Ishikawa (cell line): ENCODE measurements around the gene NLGN4Y.

Experiments
- CEBPB ChIP-seq: IDR thresholded peaks from 2 replicates; pipeline ENCODE4 v1.6.1; 2012
- FOXM1 ChIP-seq: IDR thresholded peaks from 2 replicates; pipeline ENCODE4 v1.6.1; 2012; ENCODE audit warnings: low read depth, borderline replicate concordance
- MAX ChIP-seq: IDR thresholded peaks from 2 replicates; pipeline ENCODE4 v1.6.1; 2012
- RAD21 ChIP-seq: IDR thresholded peaks from 2 replicates; pipeline ENCODE4 v1.6.1; 2012; ENCODE audit warnings: low read depth
- REST ChIP-seq: IDR thresholded peaks from 2 replicates; pipeline ENCODE4 v1.6.1; 2012; ENCODE audit warnings: low read depth, mild to moderate bottlenecking
- TAF1 ChIP-seq: IDR thresholded peaks from 2 replicates; pipeline ENCODE4 v1.6.1; 2012; ENCODE audit warnings: low read depth, mild to moderate bottlenecking
- TF ChIP-seq, protein P1 (sequence below): IDR thresholded peaks from 2 replicates; pipeline ENCODE4 v1.6.1; 2012

DNA sequence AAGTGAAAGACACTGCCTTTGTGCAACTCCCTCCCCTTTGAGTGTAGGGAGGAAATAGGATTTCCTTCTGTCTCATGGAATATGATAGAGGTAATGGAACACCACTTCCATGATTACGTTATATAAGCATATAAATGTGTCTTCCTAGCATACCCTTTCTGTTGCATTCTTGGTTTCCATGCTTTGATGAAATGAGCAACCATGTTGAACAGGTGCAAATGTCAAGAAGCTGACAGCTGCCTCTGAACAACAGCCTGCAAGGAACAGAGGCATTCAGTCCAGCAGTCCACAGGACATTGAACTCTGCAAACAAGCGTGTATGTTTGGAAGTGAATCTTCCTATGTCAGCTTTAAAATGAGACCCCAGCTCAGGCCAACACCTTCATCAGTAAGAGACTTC, 117.5 kb downstream of the NLGN4Y start:
- TF ChIP-seq CEBPB (no peak), TAF1 (no peak), RAD21 (no peak), FOXM1 (no peak), MAX (no peak), REST (no peak)
- TF ChIP-seq, protein P1, sequence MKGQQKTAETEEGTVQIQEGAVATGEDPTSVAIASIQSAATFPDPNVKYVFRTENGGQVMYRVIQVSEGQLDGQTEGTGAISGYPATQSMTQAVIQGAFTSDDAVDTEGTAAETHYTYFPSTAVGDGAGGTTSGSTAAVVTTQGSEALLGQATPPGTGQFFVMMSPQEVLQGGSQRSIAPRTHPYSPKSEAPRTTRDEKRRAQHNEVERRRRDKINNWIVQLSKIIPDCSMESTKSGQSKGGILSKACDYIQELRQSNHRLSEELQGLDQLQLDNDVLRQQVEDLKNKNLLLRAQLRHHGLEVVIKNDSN: no peak
